Fibroblast of lung (primary cell): Measurements from ENCODE around the gene HMX3. TPM values are rescaled to one million over a fixed set of nuclear protein-coding genes. Genes with fewer than 3 reads are reported as not detected.

Experiments used
- DNase-seq, 2 donors: peaks; one replicate each; pipeline versions ENCODE4 v3.0.0 to v3.0.0-alpha.2; 2010; ENCODE audit warnings: low read depth in 2 of 2
- H2AFZ ChIP-seq: 2 replicates; pipeline ENCODE4 v1.5.1; 2012; ENCODE audit warnings: low read length, control low read depth, inconsistent platforms
- H3K27ac ChIP-seq: 2 replicates; pipeline ENCODE4 v1.5.1; 2011; ENCODE audit warnings: low read length, control low read depth; ENCODE audit not compliant: insufficient read depth
- H3K27me3 ChIP-seq: 2 replicates; pipeline ENCODE4 v1.5.1; 2011; ENCODE audit warnings: mild to moderate bottlenecking, low read length; ENCODE audit not compliant: control insufficient read depth, insufficient read depth
- H3K36me3 ChIP-seq: 2 replicates; pipeline ENCODE4 v1.5.1; 2011; ENCODE audit warnings: low read length; ENCODE audit not compliant: control insufficient read depth, insufficient read depth
- H3K4me1 ChIP-seq: 2 replicates; pipeline ENCODE4 v1.5.1; 2011; ENCODE audit warnings: low read length; ENCODE audit not compliant: control insufficient read depth, insufficient read depth; ENCODE audit errors: extremely low read depth
- H3K4me2 ChIP-seq: 2 replicates; pipeline ENCODE4 v1.5.1; 2011; ENCODE audit warnings: low read length, control low read depth; ENCODE audit not compliant: insufficient read depth; ENCODE audit errors: extremely low read depth
- H3K4me3 ChIP-seq, 4 experiments: fragments of 200-600 bp in 1 of 4; sonication (generic) in 1 of 4; replicated peaks in 1 of 4; 2 replicates each; pipeline ENCODE4 v1.5.1; 2011 to 2016; ENCODE audit warnings: low read length in 4 of 4, low read depth in 3 of 4, mild to moderate bottlenecking in 3 of 4, control low read depth in 2 of 4, inconsistent platforms in 1 of 4, mixed read lengths in 1 of 4; ENCODE audit not compliant: insufficient read depth in 1 of 4; ENCODE audit errors: control extremely low read depth in 1 of 4
- H3K79me2 ChIP-seq: 2 replicates; pipeline ENCODE4 v1.5.1; 2012; ENCODE audit warnings: mild to moderate bottlenecking, low read length, inconsistent platforms; ENCODE audit not compliant: control insufficient read depth, insufficient read depth
- H3K9ac ChIP-seq: 2 replicates; pipeline ENCODE4 v1.5.1; 2011; ENCODE audit warnings: mild to moderate bottlenecking, low read length, control low read depth; ENCODE audit not compliant: insufficient read depth
- H3K9me3 ChIP-seq: 2 replicates; pipeline ENCODE4 v1.5.1; 2012; ENCODE audit warnings: low read depth, low read length; ENCODE audit not compliant: control insufficient read depth, insufficient read depth
- H4K20me1 ChIP-seq: 2 replicates; pipeline ENCODE4 v1.5.1; 2011; ENCODE audit warnings: low read length; ENCODE audit not compliant: control insufficient read depth, insufficient read depth; ENCODE audit errors: extremely low read depth
- EZH2 ChIP-seq: IDR thresholded peaks from 2 replicates; pipeline ENCODE4 v1.5.1; 2012; ENCODE audit warnings: low read length, control low read depth, mild to moderate bottlenecking; ENCODE audit errors: missing control alignments
- polyA plus RNA-seq, 2 donors: library from polyadenylated mRNA; depleted of rRNA in 1 of 2; stranded (reverse) in 1 of 2; unstranded in 1 of 2; fragments of >200 nt; gene quantifications; 2 replicates each; pipeline ENCODE4 v1.2.1, GENCODE V29; 2011 to 2012; ENCODE audit warnings: missing spikeins in 1 of 2
- total RNA-seq: library from RNA; depleted of rRNA; stranded (reverse); fragments of >200 nt; gene quantifications from 2 replicates; pipeline ENCODE4 v1.2.1, GENCODE V29; 2014
- TF ChIP-seq, protein P1 (sequence below), 2 donors: IDR thresholded peaks in 1 of 2; conservative IDR thresholded peaks in 1 of 2; 1 replicate in 1 of 2; 2 replicates in 1 of 2; pipeline ENCODE4 v1.5.1; 2011 to 2012; ENCODE audit warnings: low read length in 2 of 2, control low read depth in 1 of 2, inconsistent platforms in 1 of 2, low read depth in 1 of 2, mild to moderate bottlenecking in 1 of 2

HMX3 gene
- total and polyA plus RNA-seq, 2 donors (not counting 1 experiment from before 2014, with no cell fraction given): not detected

DNA sequence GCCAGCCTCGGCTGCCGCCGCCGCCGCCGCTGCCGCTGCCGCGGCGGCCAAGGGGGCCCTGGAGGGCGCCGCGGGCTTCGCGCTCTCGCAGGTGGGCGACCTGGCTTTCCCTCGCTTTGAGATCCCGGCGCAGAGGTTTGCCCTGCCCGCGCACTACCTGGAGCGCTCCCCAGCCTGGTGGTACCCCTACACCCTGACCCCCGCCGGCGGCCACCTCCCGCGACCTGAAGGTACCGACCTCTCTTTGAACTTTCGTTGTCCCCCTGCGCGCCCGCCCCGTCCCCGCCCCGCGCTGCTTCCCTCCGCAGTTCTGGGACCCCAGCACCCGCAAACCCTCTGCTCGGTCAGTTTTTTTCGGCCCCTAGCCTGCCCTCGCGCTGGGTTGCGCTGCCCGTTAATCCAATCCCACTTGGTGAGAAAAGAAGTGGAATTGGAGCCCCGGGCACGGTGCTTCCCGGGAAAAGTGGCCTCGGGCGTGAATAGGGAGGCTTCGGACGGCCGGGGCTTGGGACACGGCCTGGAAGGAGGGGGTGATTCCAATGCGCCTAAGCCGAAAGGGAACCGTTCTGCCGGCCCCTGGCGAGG lies 543 bp downstream of the HMX3 start:
- TF ChIP-seq EZH2: no peak
- TF ChIP-seq, protein P1, sequence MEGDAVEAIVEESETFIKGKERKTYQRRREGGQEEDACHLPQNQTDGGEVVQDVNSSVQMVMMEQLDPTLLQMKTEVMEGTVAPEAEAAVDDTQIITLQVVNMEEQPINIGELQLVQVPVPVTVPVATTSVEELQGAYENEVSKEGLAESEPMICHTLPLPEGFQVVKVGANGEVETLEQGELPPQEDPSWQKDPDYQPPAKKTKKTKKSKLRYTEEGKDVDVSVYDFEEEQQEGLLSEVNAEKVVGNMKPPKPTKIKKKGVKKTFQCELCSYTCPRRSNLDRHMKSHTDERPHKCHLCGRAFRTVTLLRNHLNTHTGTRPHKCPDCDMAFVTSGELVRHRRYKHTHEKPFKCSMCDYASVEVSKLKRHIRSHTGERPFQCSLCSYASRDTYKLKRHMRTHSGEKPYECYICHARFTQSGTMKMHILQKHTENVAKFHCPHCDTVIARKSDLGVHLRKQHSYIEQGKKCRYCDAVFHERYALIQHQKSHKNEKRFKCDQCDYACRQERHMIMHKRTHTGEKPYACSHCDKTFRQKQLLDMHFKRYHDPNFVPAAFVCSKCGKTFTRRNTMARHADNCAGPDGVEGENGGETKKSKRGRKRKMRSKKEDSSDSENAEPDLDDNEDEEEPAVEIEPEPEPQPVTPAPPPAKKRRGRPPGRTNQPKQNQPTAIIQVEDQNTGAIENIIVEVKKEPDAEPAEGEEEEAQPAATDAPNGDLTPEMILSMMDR (conservative IDR thresholded peaks at IDR 0.05 in 1 of 2, IDR thresholded peaks at IDR 0.05 in 1 of 2; ENCODE audit: low read depth in 1 of 2, low read length in 2 of 2): no peak
- Histone ChIP-seq H3K36me3 (no peaks in the 10 kb centered on the region), H3K27me3 (peaks cover 90% of the 10 kb centered on the region), H2AFZ (no peak overlapping the region), H4K20me1 (no peaks in the 10 kb centered on the region), H3K9me3 (no peaks in the 10 kb centered on the region), H3K4me2 (no peak overlapping the region), H3K79me2 (no peaks in the 10 kb centered on the region), H3K4me1 (peaks cover 5% of the 10 kb centered on the region), H3K27ac (no peak overlapping the region), H3K9ac (no peak overlapping the region), H3K4me3 (no peak overlapping the region)
- DNase-seq: no peak

- no peaks in the 10 kb centered on the region for H4K20me1 ChIP-seq
- H3K4me2 ChIP-seq: peak overlapping the region; percentile 25
- no peaks in the 10 kb centered on the region for H3K9me3 ChIP-seq
- H3K4me1 ChIP-seq: peaks cover 5% of the 10 kb centered on the region
- H3K27me3 ChIP-seq: peaks cover 90% of the 10 kb centered on the region
- no peak overlapping the region for H3K4me3 ChIP-seq
- H3K9ac ChIP-seq: no peak overlapping the region
- H3K36me3 ChIP-seq: no peaks in the 10 kb centered on the region
- no peak overlapping the region for H2AFZ ChIP-seq
- TF ChIP-seq, protein P1 (conservative IDR thresholded peaks at IDR 0.05 in 1 of 2, IDR thresholded peaks at IDR 0.05 in 1 of 2; ENCODE audit: low read depth in 1 of 2, low read length in 2 of 2): no peak
- TF ChIP-seq EZH2: peak; percentile 98
- no peaks in the 10 kb centered on the region for H3K79me2 ChIP-seq
- peak; percentile 23 to 24 for DNase-seq
- no peak overlapping the region for H3K27ac ChIP-seq
These were observed 1.3 kb downstream of the HMX3 start for GRCh38 chr10:123136806-123137642.

- no peak overlapping the region for H3K9ac ChIP-seq
- H3K9me3 ChIP-seq: no peaks in the 10 kb centered on the region
- TF ChIP-seq EZH2: no peak
- TF ChIP-seq, protein P1 (conservative IDR thresholded peaks at IDR 0.05 in 1 of 2, IDR thresholded peaks at IDR 0.05 in 1 of 2; ENCODE audit: low read depth in 1 of 2, low read length in 2 of 2): no peak
- H3K27ac ChIP-seq: no peak overlapping the region
- H3K36me3 ChIP-seq: no peaks in the 10 kb centered on the region
- H2AFZ ChIP-seq: no peak overlapping the region
- no peaks in the 10 kb centered on the region for H3K4me1 ChIP-seq
- no peak for DNase-seq
- no peak overlapping the region for H3K4me2 ChIP-seq
- H4K20me1 ChIP-seq: no peaks in the 10 kb centered on the region
- H3K4me3 ChIP-seq: no peak overlapping the region
- no peaks in the 10 kb centered on the region for H3K79me2 ChIP-seq
- peaks cover 89% of the 10 kb centered on the region for H3K27me3 ChIP-seq
These were observed 3.4 kb downstream of the HMX3 start for GRCh38 chr10:123139165-123139520.
